IPS-15b (cell line): Measurements from ENCODE around the gene POLDIP3.
"Not testable (repeated sequence)": the region's sequence is repeated elsewhere in the genome, so short reads cannot be mapped to it uniquely, and the experiment has no call there.

Experiments used
- H3K27me3 ChIP-seq: one replicate; pipeline ENCODE4 v1.6.1; 2013; ENCODE audit warnings: low read length; ENCODE audit not compliant: control insufficient read depth, insufficient read depth
- H3K36me3 ChIP-seq: one replicate; pipeline ENCODE4 v1.6.1; 2013; ENCODE audit warnings: low read length; ENCODE audit not compliant: control insufficient read depth, insufficient read depth
- H3K4me1 ChIP-seq: one replicate; pipeline ENCODE4 v1.6.1; 2013; ENCODE audit warnings: mild to moderate bottlenecking, low read length; ENCODE audit not compliant: control insufficient read depth, insufficient read depth
- H3K4me3 ChIP-seq: one replicate; pipeline ENCODE4 v1.5.1; 2013; ENCODE audit warnings: low read depth, low read length
- H3K9ac ChIP-seq: one replicate; pipeline ENCODE4 v1.6.1; 2013; ENCODE audit warnings: low read depth, mild to moderate bottlenecking, low read length
- H3K9me3 ChIP-seq: one replicate; pipeline ENCODE4 v1.6.1; 2013; ENCODE audit warnings: mild to moderate bottlenecking, low read length; ENCODE audit not compliant: control insufficient read depth, insufficient read depth

The POLDIP3 gene

GRCh38 chr22:42595434-42595833 lies 19.2 kb downstream of the POLDIP3 start:
- no peak overlapping the region for H3K4me3 ChIP-seq
- H3K9me3 ChIP-seq = no peaks in the 10 kb centered on the region
- no peak overlapping the region for H3K9ac ChIP-seq
- H3K4me1 ChIP-seq = no peaks in the 10 kb centered on the region
- H3K36me3 ChIP-seq = peaks cover 63% of the 10 kb centered on the region
- H3K27me3 ChIP-seq = no peaks in the 10 kb centered on the region

- Histone ChIP-seq H3K4me1 (no peaks in the 10 kb centered on the region), H3K36me3 (peaks cover 52% of the 10 kb centered on the region), H3K9me3 (no peaks in the 10 kb centered on the region), H3K27me3 (no peaks in the 10 kb centered on the region), H3K4me3 (no peak overlapping the region), H3K9ac (no peak overlapping the region)
Measured at GRCh38 chr22:42591987-42592386, 22.7 kb downstream of the POLDIP3 start.

- H3K9ac ChIP-seq = no peak overlapping the region
- no peaks in the 10 kb centered on the region for H3K9me3 ChIP-seq
- H3K27me3 ChIP-seq = no peaks in the 10 kb centered on the region
- H3K4me1 ChIP-seq = no peaks in the 10 kb centered on the region
- H3K36me3 ChIP-seq = peaks cover 41% of the 10 kb centered on the region
- no peak overlapping the region for H3K4me3 ChIP-seq
Measured at GRCh38 chr22:42587588-42588175, 27.0 kb downstream of the POLDIP3 start.

GRCh38 chr22:42586381-42586780 lies 28.3 kb downstream of the POLDIP3 start:
- no peaks in the 10 kb centered on the region for H3K4me1 ChIP-seq
- no peaks in the 10 kb centered on the region for H3K9me3 ChIP-seq
- H3K27me3 ChIP-seq = no peaks in the 10 kb centered on the region
- no peak overlapping the region for H3K9ac ChIP-seq
- H3K36me3 ChIP-seq = peaks cover 40% of the 10 kb centered on the region
- H3K4me3 ChIP-seq = no peak overlapping the region

- Histone ChIP-seq H3K9ac (no peak overlapping the region), H3K36me3 (peaks cover 38% of the 10 kb centered on the region), H3K27me3 (no peaks in the 10 kb centered on the region), H3K9me3 (no peaks in the 10 kb centered on the region), H3K4me3 (no peak overlapping the region), H3K4me1 (no peaks in the 10 kb centered on the region)
Measured at GRCh38 chr22:42585096-42585495, 29.6 kb downstream of the POLDIP3 start.

GRCh38 chr22:42584364-42584940 lies 30.2 kb downstream of the POLDIP3 start:
- Histone ChIP-seq H3K36me3 (peaks cover 35% of the 10 kb centered on the region), H3K9me3 (no peaks in the 10 kb centered on the region), H3K4me1 (no peaks in the 10 kb centered on the region), H3K4me3 (no peak overlapping the region), H3K9ac (no peak overlapping the region), H3K27me3 (no peaks in the 10 kb centered on the region)

GRCh38 chr22:42582987-42583386 lies 31.7 kb downstream of the POLDIP3 start:
- no peaks in the 10 kb centered on the region for H3K4me1 ChIP-seq
- no peaks in the 10 kb centered on the region for H3K9me3 ChIP-seq
- no peaks in the 10 kb centered on the region for H3K27me3 ChIP-seq
- H3K9ac ChIP-seq = no peak overlapping the region
- H3K4me3 ChIP-seq = no peak overlapping the region
- H3K36me3 ChIP-seq = peaks cover 41% of the 10 kb centered on the region

- Histone ChIP-seq H3K36me3 (peaks cover 44% of the 10 kb centered on the region), H3K9me3 (no peaks in the 10 kb centered on the region), H3K4me1 (no peaks in the 10 kb centered on the region), H3K27me3 (no peaks in the 10 kb centered on the region), H3K4me3 (peak overlapping the region; percentile 63), H3K9ac (peak overlapping the region; percentile 70)
Measured at GRCh38 chr22:42581762-42582716, 32.6 kb downstream of the POLDIP3 start.

- H3K9me3 ChIP-seq, H3K4me1 ChIP-seq, H3K27me3 ChIP-seq: not testable (repeated sequence)
- H3K9ac ChIP-seq = peak overlapping the region; percentile 70
- H3K36me3 ChIP-seq = peaks cover 40% of the 10 kb centered on the region
- H3K4me3 ChIP-seq = peak overlapping the region; percentile 63
Measured at GRCh38 chr22:42581194-42581761, 33.4 kb downstream of the POLDIP3 start.

GRCh38 chr22:42580040-42580439 lies 34.6 kb downstream of the POLDIP3 start:
- not testable (repeated sequence) for H3K27me3 ChIP-seq, H3K9me3 ChIP-seq, H3K4me1 ChIP-seq, H3K4me3 ChIP-seq, H3K9ac ChIP-seq
- H3K36me3 ChIP-seq = peaks cover 34% of the 10 kb centered on the region

- H3K9ac ChIP-seq = no peak overlapping the region
- no peaks in the 10 kb centered on the region for H3K9me3 ChIP-seq
- H3K36me3 ChIP-seq = peaks cover 32% of the 10 kb centered on the region
- H3K4me3 ChIP-seq = no peak overlapping the region
- no peaks in the 10 kb centered on the region for H3K27me3 ChIP-seq
- no peaks in the 10 kb centered on the region for H3K4me1 ChIP-seq
Measured at GRCh38 chr22:42577623-42578240, 37.0 kb downstream of the POLDIP3 start.
